B cell (primary cell): ENCODE measurements around the gene EPG5. TPM values are rescaled to one million over a fixed set of nuclear protein-coding genes. Genes with fewer than 3 reads are reported as not detected.

ENCODE experiments used
- ATAC-seq: fragments of 200-7000 bp; cut with Tn5 transposase; one replicate; pipeline ENCODE4 v1.10.0; 2021; ENCODE audit warnings: low read depth, mild to moderate bottlenecking, moderate number of reproducible peaks, moderate library complexity
- CTCF ChIA-PET: fragments of 350-600 bp; sonication (Branson Sonifier 250); formaldehyde crosslinking; loops from one replicate; lab custom pipeline; 2021; ENCODE audit warnings: antibody characterized with exemption, inconsistent platforms; lab: Charles Lee
- POLR2A ChIA-PET: fragments of 350-600 bp; sonication (Branson Sonifier 250); formaldehyde crosslinking; loops from one replicate; lab custom pipeline; 2021; ENCODE audit warnings: antibody characterized with exemption; lab: Charles Lee
- DNase-seq: peaks from one replicate; pipeline ENCODE4 v3.0.0; 2013
- H2AFZ ChIP-seq: 2 replicates; pipeline ENCODE4 v1.6.1; 2012; ENCODE audit warnings: mild to moderate bottlenecking, low read depth, low read length; ENCODE audit not compliant: insufficient read depth, poor library complexity, severe bottlenecking
- H3K27ac ChIP-seq, 2 donors: 1 replicate in 1 of 2; 2 replicates in 1 of 2; pipeline ENCODE4 v1.5.1; 2012 to 2013; ENCODE audit warnings: low read length in 2 of 2, mild to moderate bottlenecking in 2 of 2, moderate library complexity in 1 of 2
- H3K27me3 ChIP-seq, 4 experiments: fragments of 200-600 bp in 1 of 4; sonication (generic) in 1 of 4; replicated peaks in 1 of 4; 1 replicate in 2 of 4; 2 replicates in 2 of 4; pipeline versions ENCODE4 v1.6.1 to v1.7.0; 2013 to 2016; ENCODE audit warnings: low read length in 3 of 4, mild to moderate bottlenecking in 2 of 4, mixed read lengths in 1 of 4, moderate library complexity in 1 of 4; ENCODE audit not compliant: insufficient read depth in 4 of 4, control insufficient read depth in 3 of 4; ENCODE audit errors: control extremely low read depth in 1 of 4
- H3K36me3 ChIP-seq, 2 experiments: replicated peaks in 1 of 2; 1 replicate in 1 of 2; 2 replicates in 1 of 2; pipeline versions ENCODE4 v1.6.1 to v1.7.1; 2013; ENCODE audit warnings: low read length in 1 of 2; ENCODE audit not compliant: insufficient read depth in 2 of 2, control insufficient read depth in 1 of 2; ENCODE audit errors: control extremely low read depth in 1 of 2, extremely low read depth in 1 of 2
- H3K4me1 ChIP-seq, 2 donors: fragments of 200-600 bp in 1 of 2; sonication (generic) in 1 of 2; 1 replicate in 1 of 2; 2 replicates in 1 of 2; pipeline versions ENCODE4 v1.5.1 to v1.6.1; 2013 to 2017; ENCODE audit warnings: low read length in 2 of 2; ENCODE audit not compliant: control insufficient read depth in 2 of 2, insufficient read depth in 2 of 2
- H3K4me2 ChIP-seq: replicated peaks from 2 replicates; pipeline ENCODE3; 2012; ENCODE audit warnings: mild to moderate bottlenecking, low read depth, low read length; ENCODE audit not compliant: poor library complexity, severe bottlenecking
- H3K4me3 ChIP-seq, 5 experiments: fragments of 200-600 bp in 1 of 5; sonication (generic) in 1 of 5; 1 replicate in 3 of 5; 2 replicates in 2 of 5; pipeline versions ENCODE4 v1.5.1 to v1.7.0; 2011 to 2016; ENCODE audit warnings: low read length in 4 of 5, mild to moderate bottlenecking in 4 of 5, low read depth in 2 of 5, control low read depth in 1 of 5, moderate library complexity in 1 of 5; ENCODE audit not compliant: insufficient read depth in 1 of 5; ENCODE audit errors: control extremely low read depth in 1 of 5, extremely low read depth in 1 of 5
- H3K79me2 ChIP-seq: fragments of 200-600 bp; sonication (generic); one replicate; pipeline ENCODE4 v1.6.0; 2016; ENCODE audit warnings: low read length; ENCODE audit not compliant: control insufficient read depth, insufficient read depth
- H3K9ac ChIP-seq: fragments of 200-600 bp; sonication (generic); 2 replicates; pipeline ENCODE4 v1.6.1; 2017; ENCODE audit warnings: mild to moderate bottlenecking, low read length, moderate library complexity
- H3K9me3 ChIP-seq, 3 donors: one replicate each; pipeline versions ENCODE4 v1.6.1 to v1.7.1; 2013; ENCODE audit warnings: low read length in 2 of 3; ENCODE audit not compliant: control insufficient read depth in 2 of 3, insufficient read depth in 1 of 3; ENCODE audit errors: control extremely low read depth in 1 of 3
- H4K20me1 ChIP-seq: 2 replicates; pipeline ENCODE4 v1.6.0; 2012; ENCODE audit warnings: mild to moderate bottlenecking, low read length; ENCODE audit not compliant: insufficient read depth, control insufficient read depth, poor library complexity, severe bottlenecking
- H3K27ac Mint-ChIP-seq: one replicate; pipeline ENCODE4 v1.8.0; 2021; ENCODE audit warnings: mixed read lengths
- H3K27me3 Mint-ChIP-seq: one replicate; pipeline ENCODE4 v1.8.0; 2021; ENCODE audit warnings: mixed read lengths
- H3K4me1 Mint-ChIP-seq: one replicate; pipeline ENCODE4 v1.8.0; 2021; ENCODE audit warnings: mixed read lengths
- H3K4me3 Mint-ChIP-seq: one replicate; pipeline ENCODE4 v1.8.0; 2021; ENCODE audit warnings: mixed read lengths
- H3K9me3 Mint-ChIP-seq: one replicate; pipeline ENCODE4 v1.8.0; 2022; ENCODE audit warnings: mixed read lengths; ENCODE audit not compliant: insufficient read depth
- EZH2 ChIP-seq: IDR thresholded peaks from 2 replicates; pipeline ENCODE4 v1.6.1; 2012; ENCODE audit warnings: borderline replicate concordance, low read depth, mild to moderate bottlenecking, moderate library complexity, low read length; ENCODE audit not compliant: insufficient read depth, poor library complexity, severe bottlenecking
- WGBS: methylation state at CpG from one replicate; pipeline ENCODE4 v1.1.5; 2013; ENCODE audit warnings: missing lambda C conversion rate; ENCODE audit not compliant: insufficient coverage; 5-methylcytosine and 5-hydroxymethylcytosine counted together
- intact Hi-C: fragments of 100-400 bp; cut with micrococcal nuclease; formaldehyde crosslinking; loops from one replicate; pipeline ENCODE4 v1.10.0; 2022
- polyA plus RNA-seq: library from polyadenylated mRNA; depleted of rRNA; stranded (reverse); fragments of >200 nt; gene quantifications from 2 replicates; pipeline ENCODE4 v1.2.3, GENCODE V29; 2012
- total RNA-seq, 2 donors: library from RNA; stranded (reverse); fragments of 120-200 nt in 1 of 2; gene quantifications; 1 replicate in 1 of 2; 2 replicates in 1 of 2; pipeline versions ENCODE4 v1.2.3 to v1.2.4, GENCODE V29; 2013 to 2022
- TF ChIP-seq, protein P1 (sequence below): fragments of 200-600 bp; IDR thresholded peaks from one replicate; pipeline ENCODE4 v1.8.0; 2022; ENCODE audit warnings: antibody characterized with exemption, mild to moderate bottlenecking

Gene EPG5
- total and polyA plus RNA-seq, 2 donors (not counting 1 experiment from before 2014, with no cell fraction given): 10.3 to 50.4 TPM

DNA sequence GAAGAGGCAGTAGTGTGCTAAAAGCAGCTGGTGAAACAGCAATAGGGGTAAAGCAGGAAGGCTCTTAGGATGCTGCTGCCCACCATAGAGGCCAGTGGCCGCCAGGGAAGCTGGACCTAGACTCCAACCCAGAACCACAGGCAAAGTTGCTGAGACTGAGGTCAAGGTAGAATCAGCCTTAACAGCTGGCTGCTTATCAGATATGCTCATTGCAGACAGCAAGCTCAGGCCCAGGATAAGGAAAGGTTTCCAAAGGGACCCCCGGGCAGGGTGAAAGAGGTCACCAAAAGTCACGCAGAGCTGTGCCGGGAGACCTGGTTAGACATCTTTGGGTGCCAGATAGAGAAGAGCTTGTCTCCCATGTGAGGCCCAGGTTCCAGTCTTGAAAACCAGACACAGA, 42.9 kb upstream of the EPG5 start:
- ATAC-seq (no peak), DNase-seq (no peak)
- Mint-ChIP-seq H3K27me3 (peaks cover 4% of the 10 kb centered on the region), H3K9me3 (no peaks in the 10 kb centered on the region), H3K4me3 (no peak overlapping the region), H3K4me1 (peaks cover 8% of the 10 kb centered on the region), H3K27ac (no peak overlapping the region)
- Histone ChIP-seq H3K79me2 (no peaks in the 10 kb centered on the region), H3K36me3 (no peaks in the 10 kb centered on the region), H3K4me3 (no peak overlapping the region), H2AFZ (no peak overlapping the region), H3K9me3 (no peaks in the 10 kb centered on the region), H3K4me2 (no peak overlapping the region), H3K4me1 (peaks cover 0 to 12% of the 10 kb centered on the region in 2 donors), H3K27ac (no peak overlapping the region), H4K20me1 (no peaks in the 10 kb centered on the region), H3K9ac (no peak overlapping the region), H3K27me3 (no peaks in the 10 kb centered on the region)
- ChIA-PET CTCF (interaction anchor here (1.5 kb wide), 1 partner anchor 17 kb away, joined by 3 read pairs; no protein-coding TSS in a partner anchor), POLR2A (no interaction called here)
- TF ChIP-seq, protein P1, sequence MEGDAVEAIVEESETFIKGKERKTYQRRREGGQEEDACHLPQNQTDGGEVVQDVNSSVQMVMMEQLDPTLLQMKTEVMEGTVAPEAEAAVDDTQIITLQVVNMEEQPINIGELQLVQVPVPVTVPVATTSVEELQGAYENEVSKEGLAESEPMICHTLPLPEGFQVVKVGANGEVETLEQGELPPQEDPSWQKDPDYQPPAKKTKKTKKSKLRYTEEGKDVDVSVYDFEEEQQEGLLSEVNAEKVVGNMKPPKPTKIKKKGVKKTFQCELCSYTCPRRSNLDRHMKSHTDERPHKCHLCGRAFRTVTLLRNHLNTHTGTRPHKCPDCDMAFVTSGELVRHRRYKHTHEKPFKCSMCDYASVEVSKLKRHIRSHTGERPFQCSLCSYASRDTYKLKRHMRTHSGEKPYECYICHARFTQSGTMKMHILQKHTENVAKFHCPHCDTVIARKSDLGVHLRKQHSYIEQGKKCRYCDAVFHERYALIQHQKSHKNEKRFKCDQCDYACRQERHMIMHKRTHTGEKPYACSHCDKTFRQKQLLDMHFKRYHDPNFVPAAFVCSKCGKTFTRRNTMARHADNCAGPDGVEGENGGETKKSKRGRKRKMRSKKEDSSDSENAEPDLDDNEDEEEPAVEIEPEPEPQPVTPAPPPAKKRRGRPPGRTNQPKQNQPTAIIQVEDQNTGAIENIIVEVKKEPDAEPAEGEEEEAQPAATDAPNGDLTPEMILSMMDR: no peak
- TF ChIP-seq EZH2: no peak
- 96% methylated on average over 4 of the region's 4 CpGs for WGBS
- intact Hi-C loops: no loop called here

DNA sequence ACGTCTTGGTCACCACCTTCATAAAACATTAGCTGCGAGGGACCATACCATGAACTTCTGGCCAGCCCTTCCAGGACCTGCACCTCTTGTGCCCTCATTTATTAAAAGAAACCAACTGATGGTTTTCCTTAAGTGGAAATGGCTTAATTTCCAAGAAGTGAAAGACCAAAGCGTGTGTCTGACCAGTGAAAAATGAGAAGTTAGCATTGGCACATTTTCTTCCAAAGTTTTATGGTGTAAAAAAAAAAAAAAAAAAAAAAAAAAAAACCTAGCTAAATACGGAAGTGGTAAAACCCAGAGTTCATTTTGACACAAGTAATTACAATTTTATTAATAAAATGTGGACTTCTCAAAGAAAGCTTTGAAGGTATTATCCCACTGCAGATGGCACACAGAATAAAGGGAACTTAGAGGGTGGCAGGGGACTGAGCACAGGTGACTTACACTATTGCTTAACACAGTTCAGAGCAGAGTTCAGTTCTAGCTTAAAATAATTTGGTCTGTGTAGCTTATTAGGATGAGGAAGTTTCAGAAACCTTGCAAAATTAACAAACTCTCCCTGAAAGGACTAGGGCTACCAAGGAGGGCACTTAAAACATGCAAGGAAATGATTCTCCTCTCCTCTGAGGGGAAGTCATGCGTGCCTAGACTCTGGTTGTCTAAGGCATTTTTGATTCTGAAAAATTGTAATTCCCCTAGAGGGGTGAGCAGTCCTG, 42.2 kb upstream of the EPG5 start:
- no peak for TF ChIP-seq EZH2
- TF ChIP-seq, protein P1: no peak
- no peaks in the 10 kb centered on the region for H3K36me3 ChIP-seq
- ATAC-seq: no peak
- Mint-ChIP-seq H3K27me3 (peaks cover 4% of the 10 kb centered on the region), H3K4me1 (peaks cover 8% of the 10 kb centered on the region), H3K9me3 (peaks cover 4% of the 10 kb centered on the region), H3K27ac (no peak overlapping the region), H3K4me3 (no peak overlapping the region)
- no peak overlapping the region for H2AFZ ChIP-seq
- H3K9ac ChIP-seq: no peak overlapping the region
- DNase-seq: no peak
- peaks cover 0 to 12% of the 10 kb centered on the region in 2 donors for H3K4me1 ChIP-seq
- ChIA-PET CTCF (interaction anchor here (1.5 kb wide), 1 partner anchor 18 kb away, joined by 3 read pairs; no protein-coding TSS in a partner anchor), POLR2A (no interaction called here)
- H3K4me2 ChIP-seq: no peak overlapping the region
- H3K27me3 ChIP-seq: no peaks in the 10 kb centered on the region
- intact Hi-C loops: no loop called here
- no peaks in the 10 kb centered on the region for H4K20me1 ChIP-seq
- no peak overlapping the region for H3K4me3 ChIP-seq
- H3K9me3 ChIP-seq: no peaks in the 10 kb centered on the region
- WGBS: no CpG with 5 or more reads among the region's 5 CpGs
- H3K27ac ChIP-seq: no peak overlapping the region
- no peaks in the 10 kb centered on the region for H3K79me2 ChIP-seq
